Measurements from ENCODE around the gene FN1.

The FN1 gene

DNA sequence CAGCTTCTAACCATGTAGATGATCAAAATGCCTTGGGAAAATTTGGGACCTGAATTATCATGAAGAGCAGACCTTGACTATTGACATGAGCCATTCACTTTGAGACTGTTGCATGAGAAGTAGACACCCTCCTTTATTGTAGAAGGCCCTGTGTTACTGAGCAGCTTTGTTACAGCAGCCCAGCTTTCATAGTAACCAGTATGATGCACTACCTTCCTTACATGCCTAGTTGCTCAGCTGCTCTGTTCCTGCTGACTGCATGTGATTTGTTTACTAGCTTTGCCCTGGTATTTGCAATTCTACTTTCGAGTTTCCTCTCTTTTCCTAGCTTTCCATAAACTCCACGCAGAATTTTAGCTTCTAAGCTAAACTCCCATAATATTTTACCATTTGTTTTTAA lies 11.2 kb upstream of the FN1 start:
- in situ Hi-C loops (cut with HindIII; ENCODE audit: low sequenced_read_pairs) = no loop called here

DNA sequence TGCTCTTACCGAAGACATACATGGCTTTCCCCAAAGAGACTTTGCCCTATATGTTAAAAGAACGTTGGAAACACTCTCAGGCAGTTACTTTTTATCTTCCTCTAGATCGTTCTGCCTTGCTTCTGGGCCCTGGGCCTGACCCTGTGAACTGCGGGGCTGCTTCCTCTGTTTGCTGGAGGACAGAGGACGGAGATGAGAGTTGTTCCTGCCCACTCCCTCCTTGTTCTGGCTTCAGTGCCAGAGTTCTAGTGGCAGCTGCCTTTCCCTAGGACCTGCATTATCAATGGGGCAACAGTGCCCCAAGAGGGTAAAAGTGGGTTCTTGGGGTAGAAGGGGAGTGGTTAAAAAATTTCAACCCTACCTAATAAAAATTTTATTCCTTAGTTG lies 6.5 kb upstream of the FN1 start:
- in situ Hi-C loops (cut with HindIII; ENCODE audit: low sequenced_read_pairs) = no loop called here

DNA sequence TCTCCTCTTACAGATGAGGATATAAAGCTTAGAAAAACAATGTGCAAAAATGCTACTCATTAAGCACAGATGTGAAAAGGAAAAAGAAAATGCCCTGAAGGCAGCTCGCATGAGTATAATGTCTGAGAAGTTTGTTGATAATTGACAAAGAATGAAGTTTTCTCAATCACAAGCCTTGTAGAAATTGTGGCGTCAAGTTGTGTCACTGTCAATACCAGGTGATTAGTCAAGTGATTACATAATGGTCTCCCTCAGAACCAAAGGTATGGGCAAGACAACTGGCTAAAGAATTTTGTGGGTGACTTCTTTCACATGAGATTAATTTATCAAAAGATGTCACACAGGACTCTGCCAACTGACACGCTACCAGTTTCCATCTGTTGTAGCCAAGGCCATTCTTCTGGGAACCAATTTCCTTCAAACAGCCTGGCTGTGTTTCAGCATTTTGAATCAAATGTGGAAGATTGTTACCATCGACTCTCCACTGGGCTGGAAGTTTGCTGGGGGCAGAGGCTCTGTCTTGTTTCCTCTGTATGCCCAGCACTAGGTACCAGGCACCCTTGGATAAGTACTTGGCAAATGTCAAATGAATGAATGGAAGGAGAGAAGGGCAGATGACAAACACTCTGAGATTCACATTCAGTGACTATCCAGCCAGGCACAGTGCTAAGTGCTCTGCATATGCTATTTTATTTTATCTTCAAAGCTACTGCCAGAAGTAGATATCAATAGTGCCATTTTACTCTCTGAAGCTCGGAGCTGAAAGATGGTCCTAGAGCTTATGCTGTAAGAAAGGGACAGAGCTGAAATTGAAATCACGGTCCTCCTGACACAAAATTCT lies 5.9 kb upstream of the FN1 start:
- in situ Hi-C loops (cut with HindIII; ENCODE audit: low sequenced_read_pairs) = no loop called here

DNA sequence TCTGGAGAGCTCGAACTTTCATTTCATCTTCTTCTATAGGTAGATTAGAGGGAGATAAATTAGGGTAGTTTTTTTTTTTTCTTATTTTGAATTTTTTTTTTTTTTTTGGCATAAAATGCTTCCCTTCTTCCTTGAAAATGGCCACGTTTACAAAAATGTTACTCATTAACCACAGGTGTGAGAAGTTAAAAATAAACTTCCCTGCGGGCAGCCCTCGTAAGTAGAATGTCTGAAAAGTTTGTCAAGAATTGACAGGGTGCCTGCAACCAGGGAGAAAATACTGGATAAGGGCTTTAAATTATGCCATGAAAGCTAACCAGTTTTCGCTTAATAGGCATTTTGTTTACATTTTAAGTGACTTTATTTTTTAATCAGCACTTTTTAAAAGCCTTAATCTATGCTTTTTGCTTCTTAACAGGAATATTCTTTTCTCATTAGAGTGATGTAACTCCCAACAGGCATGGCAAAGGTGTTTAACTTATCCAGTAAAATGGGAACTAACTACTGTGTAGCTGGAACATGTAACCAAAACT lies 4.2 kb upstream of the FN1 start:
- in situ Hi-C loops (cut with HindIII; ENCODE audit: low sequenced_read_pairs) = no loop called here

DNA sequence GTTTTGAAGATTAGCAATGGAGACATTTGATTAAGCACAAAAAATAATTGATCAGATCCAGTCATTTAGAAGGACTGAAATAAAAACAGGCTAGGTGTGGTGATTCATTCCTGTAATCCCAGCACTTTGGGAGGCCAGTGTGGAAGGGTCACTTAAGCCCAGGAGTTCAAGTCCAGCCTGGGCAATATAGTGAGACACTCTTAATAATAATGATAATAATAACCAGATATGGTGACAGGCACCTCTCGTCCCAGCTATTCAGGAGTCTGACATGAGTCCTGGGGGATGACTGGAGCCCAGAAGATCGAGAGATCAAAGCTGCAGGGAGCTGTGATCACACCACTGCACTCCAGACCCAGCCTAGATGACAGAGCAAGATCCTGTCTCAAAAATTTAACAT lies 3.5 kb upstream of the FN1 start:
- in situ Hi-C loops (cut with HindIII; ENCODE audit: low sequenced_read_pairs) = no loop called here

DNA sequence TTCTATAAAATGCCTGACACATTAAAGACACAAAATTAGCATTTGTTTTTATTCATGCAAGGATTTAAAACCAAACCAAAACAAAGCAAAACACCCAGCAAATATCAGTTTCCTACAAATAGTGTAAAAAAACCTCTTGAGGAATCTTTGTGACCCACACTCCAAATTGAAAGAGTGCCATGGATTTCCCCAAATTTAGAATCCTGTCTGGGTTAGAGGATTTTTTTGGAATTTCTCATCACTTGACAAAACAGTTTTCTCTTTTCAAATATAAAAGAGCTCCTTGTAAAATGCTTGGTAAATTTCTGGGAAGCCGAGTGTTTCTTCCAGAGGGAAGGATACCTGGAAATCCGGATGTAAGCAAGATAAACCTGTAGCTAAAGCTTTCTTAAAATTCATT lies 1.7 kb upstream of the FN1 start:
- in situ Hi-C loops (cut with HindIII; ENCODE audit: low sequenced_read_pairs) = no loop called here

DNA sequence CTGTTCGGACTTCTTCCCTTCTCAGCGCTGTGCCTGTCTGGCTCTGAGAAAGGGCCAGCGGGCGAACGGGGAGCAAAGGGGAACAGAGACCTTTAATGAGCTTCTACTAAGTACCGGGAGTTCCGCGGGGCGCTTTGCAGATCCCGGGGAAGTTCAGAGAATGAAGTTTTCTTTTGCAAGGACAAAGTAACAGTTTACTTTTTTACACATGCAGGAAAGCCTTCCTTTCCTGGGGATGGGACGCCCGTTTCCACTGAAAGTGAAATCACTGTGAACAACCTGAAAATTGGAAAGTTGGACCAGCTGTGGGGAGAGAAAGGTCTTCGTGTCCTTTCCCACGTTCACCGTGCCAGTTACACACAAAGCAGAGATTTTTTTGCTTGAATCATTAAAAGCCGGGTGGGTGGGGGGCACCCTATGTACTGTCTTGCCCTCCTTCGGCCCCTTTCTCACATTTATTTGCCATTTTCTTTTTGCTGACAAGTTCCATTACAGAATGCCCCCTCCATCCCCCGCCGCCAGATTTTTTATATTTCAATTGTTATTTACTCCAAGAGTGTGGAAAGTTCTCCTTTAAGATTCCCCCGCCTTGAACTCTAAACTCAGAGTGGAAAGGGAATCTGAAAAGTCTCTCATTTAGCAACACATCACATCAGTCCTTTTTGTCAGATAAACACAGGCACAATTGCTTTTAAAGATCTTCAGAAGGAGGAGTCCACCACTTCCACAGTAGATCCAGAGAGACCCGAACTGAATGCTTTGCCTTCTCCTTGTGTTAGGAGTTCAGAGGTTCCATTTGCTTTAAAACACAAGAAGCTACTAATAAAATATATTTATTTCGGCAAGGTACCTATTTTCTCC lies 1.1 kb upstream of the FN1 start:
- in situ Hi-C loops (cut with HindIII; ENCODE audit: low sequenced_read_pairs) = no loop called here

DNA sequence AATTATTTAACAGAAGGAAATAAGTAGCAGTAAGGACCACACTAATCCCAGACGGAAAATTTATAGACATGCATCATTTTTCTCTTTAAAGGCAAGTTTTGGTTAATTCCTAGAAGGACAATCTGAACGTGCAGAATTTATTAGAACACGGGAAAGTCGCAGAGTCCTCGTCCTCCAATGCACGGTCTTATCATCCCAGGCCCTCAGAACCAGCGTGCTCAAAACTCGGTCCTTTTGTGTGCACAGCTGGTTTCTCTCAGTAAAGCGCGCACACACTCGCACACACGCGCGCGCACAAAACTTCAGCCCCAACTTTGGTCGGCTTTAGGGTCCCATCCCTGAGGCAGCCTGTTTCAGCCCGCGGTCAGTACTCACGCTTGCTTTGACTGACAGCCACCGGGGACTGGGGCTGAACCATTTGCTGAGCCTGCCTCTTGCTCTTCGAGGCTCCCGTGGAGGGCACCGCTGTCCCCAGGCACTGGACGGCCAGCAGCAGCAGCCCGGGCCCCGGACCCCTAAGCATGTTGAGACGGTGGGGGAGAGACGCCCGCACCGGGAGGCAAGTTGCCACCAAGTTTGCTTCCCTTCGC lies 493 bp downstream of the FN1 start:
- in situ Hi-C loops (cut with HindIII; ENCODE audit: low sequenced_read_pairs) = no loop called here

DNA sequence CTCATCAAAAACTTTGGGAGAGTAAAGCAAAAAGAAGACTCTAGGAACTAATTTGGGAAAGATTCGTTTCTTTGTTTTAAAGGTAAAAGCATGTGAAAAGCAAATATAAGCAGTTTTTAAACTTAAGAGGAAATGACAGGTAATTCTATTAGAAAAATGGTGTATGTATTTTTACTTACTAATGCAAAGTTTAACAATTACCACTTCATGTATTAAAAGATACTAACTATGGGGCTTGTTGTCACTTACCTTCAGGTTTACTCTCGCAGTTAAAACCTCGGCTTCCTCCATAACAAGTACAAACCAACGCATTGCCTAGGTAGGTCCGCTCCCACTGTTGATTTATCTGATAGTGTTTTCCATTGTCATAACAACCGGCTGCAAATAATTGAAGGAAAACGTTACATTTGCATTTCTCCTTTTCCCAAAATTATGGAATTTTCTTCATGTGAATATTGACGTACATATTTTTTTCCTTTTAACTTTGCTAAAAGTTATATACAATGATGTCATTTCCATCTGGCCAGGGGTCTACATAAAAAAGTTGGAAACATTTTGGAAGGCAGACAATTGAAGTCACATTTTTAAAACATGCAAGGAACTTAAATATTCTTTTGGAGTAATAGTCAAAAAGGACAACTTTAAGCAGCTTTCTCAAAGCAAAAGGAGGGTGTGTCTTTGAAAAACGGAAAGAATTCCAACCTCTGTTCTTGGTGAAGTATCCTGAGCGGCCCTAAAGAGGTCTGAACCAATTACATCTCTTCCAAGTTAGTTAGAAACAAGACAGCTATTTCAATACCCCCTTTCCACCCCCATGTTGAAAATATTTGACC lies 1.2 kb downstream of the FN1 start:
- in situ Hi-C loops (cut with HindIII; ENCODE audit: low sequenced_read_pairs) = no loop called here

DNA sequence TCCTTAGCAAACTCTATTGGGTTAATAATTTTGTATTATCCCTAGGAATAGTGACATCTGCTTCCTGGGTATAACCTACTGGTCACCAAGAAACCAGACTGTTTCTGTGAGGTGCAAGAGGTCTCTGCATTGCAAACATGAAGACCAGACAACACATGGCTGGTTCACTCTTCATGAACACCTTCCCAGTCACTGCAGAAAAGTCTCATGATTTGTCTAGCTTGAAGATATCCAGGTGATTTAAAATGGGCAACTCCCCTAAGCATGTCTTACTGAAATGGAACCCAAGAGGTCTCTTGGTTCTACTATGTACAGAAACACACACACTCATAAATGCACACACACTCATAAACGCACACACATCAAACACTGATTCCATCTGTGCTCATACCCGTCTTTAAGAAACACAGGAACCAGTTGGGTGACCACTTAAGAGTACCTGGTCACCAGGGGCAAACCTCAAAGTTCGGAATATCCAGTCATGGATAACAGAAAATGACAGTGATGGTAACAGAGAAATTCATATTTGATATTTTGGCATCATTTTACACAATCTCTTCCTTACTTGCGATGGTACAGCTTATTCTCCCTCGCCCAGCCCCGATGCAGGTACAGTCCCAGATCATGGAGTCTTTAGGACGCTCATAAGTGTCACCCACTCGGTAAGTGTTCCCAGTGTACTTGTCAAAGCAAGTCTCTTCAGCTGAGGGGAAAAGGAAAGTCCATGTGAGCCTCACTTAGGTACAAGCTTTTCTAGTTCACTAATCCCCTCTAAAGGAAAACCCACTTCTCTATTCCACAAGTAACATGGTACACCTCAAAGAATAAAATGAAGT lies 2.9 kb downstream of the FN1 start:
- in situ Hi-C loops (cut with HindIII; ENCODE audit: low sequenced_read_pairs) = no loop called here

DNA sequence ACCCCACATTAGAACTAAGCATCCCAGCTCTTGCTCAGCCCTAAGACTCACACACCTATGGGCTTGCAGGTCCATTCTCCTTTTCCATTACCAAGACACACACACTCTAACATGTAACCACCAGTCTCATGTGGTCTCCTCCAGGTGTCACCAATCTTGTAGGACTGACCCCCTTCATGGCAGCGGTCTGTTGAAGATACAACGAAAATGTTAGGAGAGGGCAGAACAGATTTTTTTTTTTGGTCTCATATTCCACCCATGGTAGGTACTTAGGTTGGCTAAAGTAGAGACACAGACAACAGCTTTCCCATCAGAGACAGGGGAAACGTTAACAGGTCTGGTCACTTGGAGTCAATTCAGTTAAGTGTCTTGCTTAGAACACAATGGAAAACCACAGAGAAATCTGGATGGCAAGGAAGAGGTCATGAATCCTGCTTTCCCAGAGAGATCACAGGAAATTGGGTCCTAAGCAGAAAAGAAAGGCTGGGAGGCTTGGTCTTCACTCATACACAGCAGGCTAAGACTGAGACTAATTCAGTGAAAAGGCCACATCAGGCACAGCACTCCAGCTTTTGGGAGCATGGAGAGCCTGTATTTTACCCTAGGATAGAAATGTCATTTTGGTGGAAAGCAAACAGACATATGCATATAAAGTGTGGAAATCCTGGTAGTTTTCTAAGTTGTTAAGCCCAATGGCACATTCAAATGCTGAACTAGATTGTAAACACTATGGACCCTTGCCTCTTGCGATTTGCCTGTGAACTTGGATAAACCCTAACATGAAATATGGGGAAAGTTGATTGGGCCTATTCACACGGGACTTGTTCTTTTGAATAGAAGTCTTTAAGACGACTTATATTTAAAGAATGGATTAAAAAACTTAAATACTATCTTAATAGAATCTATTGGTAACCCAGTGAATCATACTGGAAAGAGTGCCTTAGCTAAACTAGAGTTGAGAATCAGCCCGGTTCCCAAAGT lies 3.8 kb downstream of the FN1 start:
- in situ Hi-C loops (cut with HindIII; ENCODE audit: low sequenced_read_pairs) = no loop called here

DNA sequence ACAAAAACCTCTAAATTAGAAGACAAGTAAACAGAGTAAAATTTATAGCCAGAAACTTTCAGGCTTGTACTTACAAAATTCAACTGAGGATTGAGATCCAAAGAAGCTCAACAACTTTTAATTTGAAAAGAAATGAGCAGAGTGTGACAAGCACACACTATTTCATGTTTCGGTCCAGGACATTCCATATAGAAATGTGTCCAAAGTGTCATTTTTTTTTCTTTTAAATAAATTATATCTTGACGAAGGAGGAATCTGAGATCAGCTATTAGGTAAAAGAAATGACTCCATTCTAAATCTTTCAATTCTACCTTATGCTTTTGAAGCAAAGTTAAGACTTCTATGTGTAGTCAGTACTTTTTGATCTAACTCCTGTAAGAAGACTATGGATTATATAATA lies 4.6 kb downstream of the FN1 start:
- in situ Hi-C loops (cut with HindIII; ENCODE audit: low sequenced_read_pairs) = no loop called here

DNA sequence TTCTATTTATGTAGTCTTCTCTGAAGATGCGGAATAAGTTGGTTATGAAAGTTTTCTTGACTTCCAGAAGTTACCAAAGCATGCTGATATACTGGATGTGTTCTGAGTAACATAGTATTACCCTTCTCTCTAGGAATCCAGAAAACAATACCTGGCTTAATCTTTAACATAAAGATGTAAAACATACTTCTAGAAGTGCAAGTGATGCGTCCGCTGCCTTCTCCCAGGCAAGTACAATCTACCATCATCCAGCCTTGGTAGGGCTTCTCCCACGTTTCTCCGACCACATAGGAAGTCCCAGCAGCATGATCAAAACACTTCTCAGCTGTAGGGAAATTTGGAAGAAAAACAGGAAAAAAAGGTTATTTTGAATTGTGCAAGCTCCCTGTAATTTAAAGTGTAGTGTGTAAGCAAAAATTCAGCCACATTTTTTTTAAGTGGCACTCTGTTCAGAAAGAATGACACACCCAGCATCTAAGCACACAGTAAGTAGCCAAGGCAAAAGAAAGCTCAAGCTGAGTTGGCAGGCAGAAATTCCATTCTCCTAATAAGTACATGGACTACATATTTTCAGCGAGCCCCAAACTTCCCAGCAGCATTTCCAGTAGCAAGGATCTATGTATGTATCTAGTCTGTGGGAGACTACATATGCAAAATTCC lies 5.2 kb downstream of the FN1 start:
- in situ Hi-C loops (cut with HindIII; ENCODE audit: low sequenced_read_pairs) = no loop called here

DNA sequence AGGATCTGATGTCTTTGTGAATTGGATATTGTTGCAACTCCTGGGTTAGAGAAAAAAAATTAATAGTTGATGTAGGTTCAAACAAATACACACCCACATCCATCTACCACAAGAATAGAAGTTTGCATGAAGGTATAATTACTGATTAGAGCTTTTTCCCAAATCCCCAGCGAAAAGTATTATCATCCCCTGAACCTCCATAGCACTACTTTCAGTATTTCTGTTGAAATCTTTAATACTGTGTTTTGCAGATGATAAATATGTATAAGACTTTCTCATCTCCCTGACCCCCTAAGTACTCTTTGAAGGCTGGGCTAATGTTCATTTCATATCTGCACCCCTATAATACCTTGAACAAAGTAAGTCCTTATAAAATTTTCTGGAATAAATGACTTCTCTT lies 6.4 kb downstream of the FN1 start:
- in situ Hi-C loops (cut with HindIII; ENCODE audit: low sequenced_read_pairs) = no loop called here

DNA sequence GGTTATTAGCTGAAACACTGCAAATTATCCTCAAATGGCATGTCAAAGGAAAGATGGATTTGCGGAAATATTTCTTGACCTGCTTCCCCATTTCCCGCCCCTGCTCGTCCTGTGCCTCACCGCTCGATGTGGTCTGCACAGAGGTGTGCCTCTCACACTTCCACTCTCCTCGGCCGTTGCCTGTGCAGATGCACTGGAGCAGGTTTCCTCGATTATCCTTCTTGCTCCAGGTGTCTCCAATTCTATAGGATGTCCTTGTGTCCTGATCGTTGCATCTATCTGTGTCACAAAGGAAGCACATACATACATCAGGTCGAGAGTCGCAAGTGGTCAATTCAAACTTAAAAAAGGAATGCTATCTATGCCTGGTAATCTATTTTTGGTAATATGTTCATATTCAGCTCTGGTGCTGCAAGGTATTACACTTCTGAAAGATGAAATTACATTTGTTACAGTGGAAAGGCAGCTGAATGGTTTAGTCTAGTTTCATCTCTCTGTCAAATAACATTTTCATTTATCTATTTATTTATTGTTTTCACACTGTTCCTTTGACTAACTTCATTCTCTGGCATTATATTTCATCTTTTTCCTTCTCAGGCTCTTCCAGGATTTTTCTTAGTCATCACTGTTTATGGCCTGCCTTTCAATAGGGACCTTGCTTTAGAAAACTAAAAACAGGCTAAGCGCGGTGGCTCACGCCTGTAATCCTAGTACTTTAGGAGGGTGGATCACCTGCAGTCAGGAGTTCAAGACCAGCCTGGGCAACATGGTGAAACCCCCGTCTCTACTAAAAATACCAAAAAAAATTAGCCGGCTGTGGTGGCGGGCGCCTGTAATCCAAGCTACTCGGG lies 7.6 kb downstream of the FN1 start:
- in situ Hi-C loops (cut with HindIII; ENCODE audit: low sequenced_read_pairs) = no loop called here

DNA sequence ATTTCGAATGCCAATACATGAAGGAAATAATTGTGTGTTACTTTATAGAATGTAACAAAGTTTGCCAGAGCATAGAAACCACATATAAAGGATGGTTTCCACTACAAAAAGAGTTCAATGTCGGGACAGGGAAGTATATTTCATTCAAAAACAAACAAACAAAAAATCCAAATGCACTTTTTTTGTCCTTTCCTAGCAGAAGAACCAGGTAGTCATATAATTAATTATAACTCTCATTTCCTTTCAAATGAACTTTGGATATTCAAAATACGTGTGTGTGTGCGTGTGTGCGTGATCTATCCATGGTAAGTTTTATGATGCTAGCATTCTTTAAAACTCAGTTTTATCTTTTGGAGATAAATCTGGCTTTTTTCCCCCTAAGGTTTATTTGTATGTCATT lies 8.3 kb downstream of the FN1 start:
- in situ Hi-C loops (cut with HindIII; ENCODE audit: low sequenced_read_pairs) = no loop called here
